Activated CD4-positive, CD25-positive, alpha-beta regulatory T cell treated with anti-CD3 and anti-CD28 coated beads, Interleukin-2, amount 50 U/mL, for 24 hours (primary cell): Measurements from ENCODE around the gene KCTD17.

Experiments
- ATAC-seq, 2 donors: fragments of 150-1000 bp; cut with Tn5 transposase; one replicate each; pipeline ENCODE4 v1.10.0; 2021; ENCODE audit warnings: mild to moderate bottlenecking in 1 of 2, moderate library complexity in 1 of 2

The KCTD17 gene

GRCh38 chr22:37044634-37045625 is 6.6 kb upstream of the KCTD17 start:
- ATAC-seq = peak; percentile 78 to 87

- ATAC-seq = no peak
Measured at GRCh38 chr22:37045958-37046357, 5.6 kb upstream of the KCTD17 start.

- no peak for ATAC-seq
Measured at GRCh38 chr22:37046589-37046988, 5.0 kb upstream of the KCTD17 start.

- ATAC-seq = no peak
Measured at GRCh38 chr22:37047006-37047405, 4.5 kb upstream of the KCTD17 start.

- no peak for ATAC-seq
Measured at GRCh38 chr22:37048133-37048532, 3.4 kb upstream of the KCTD17 start.

GRCh38 chr22:37049224-37049623 is 2.3 kb upstream of the KCTD17 start:
- ATAC-seq = no peak

- ATAC-seq = no peak
Measured at GRCh38 chr22:37050913-37051312, 629 bp upstream of the KCTD17 start.

- no peak for ATAC-seq
Measured at GRCh38 chr22:37052386-37053309, 1.1 kb downstream of the KCTD17 start.

GRCh38 chr22:37053310-37054055 is 1.9 kb downstream of the KCTD17 start:
- ATAC-seq = no peak

GRCh38 chr22:37054056-37054395 is 2.5 kb downstream of the KCTD17 start:
- no peak for ATAC-seq

- no peak for ATAC-seq
Measured at GRCh38 chr22:37054600-37055365, 3.2 kb downstream of the KCTD17 start.

- ATAC-seq = no peak
Measured at GRCh38 chr22:37056246-37056645, 4.7 kb downstream of the KCTD17 start.

- ATAC-seq = no peak
Measured at GRCh38 chr22:37057226-37057625, 5.7 kb downstream of the KCTD17 start.

GRCh38 chr22:37057796-37058510 is 6.4 kb downstream of the KCTD17 start:
- no peak for ATAC-seq

- no peak for ATAC-seq
Measured at GRCh38 chr22:37058917-37059701, 7.6 kb downstream of the KCTD17 start.

GRCh38 chr22:37059876-37060449 is 8.4 kb downstream of the KCTD17 start:
- peak; percentile 20 to 36 for ATAC-seq

GRCh38 chr22:37060801-37061610 is 9.5 kb downstream of the KCTD17 start:
- peak; percentile 75 to 77 for ATAC-seq

GRCh38 chr22:37061611-37062375 is 10.3 kb downstream of the KCTD17 start:
- ATAC-seq = no peak

GRCh38 chr22:37062376-37062675 is 10.8 kb downstream of the KCTD17 start:
- no peak for ATAC-seq
